Astrocyte of the spinal cord (primary cell): ENCODE results near the gene C1S.

ENCODE experiments used
- DNase-seq: peaks from one replicate; pipeline ENCODE4 v3.0.0; 2011; ENCODE audit warnings: low read depth, low spot score
- H3K4me3 ChIP-seq: 2 replicates; pipeline ENCODE4 v1.5.1; 2011; ENCODE audit warnings: low read depth, mild to moderate bottlenecking, low read length, moderate library complexity
- CTCF ChIP-seq: IDR thresholded peaks from 2 replicates; pipeline ENCODE4 v1.5.1; 2012; ENCODE audit warnings: low read depth, mild to moderate bottlenecking, low read length, inconsistent platforms
- in situ Hi-C: cut with HindIII; loops from 2 replicates; pipeline ENCODE4 v1.10.0; 2017; ENCODE audit warnings: low sequenced_read_pairs

C1S gene

DNA sequence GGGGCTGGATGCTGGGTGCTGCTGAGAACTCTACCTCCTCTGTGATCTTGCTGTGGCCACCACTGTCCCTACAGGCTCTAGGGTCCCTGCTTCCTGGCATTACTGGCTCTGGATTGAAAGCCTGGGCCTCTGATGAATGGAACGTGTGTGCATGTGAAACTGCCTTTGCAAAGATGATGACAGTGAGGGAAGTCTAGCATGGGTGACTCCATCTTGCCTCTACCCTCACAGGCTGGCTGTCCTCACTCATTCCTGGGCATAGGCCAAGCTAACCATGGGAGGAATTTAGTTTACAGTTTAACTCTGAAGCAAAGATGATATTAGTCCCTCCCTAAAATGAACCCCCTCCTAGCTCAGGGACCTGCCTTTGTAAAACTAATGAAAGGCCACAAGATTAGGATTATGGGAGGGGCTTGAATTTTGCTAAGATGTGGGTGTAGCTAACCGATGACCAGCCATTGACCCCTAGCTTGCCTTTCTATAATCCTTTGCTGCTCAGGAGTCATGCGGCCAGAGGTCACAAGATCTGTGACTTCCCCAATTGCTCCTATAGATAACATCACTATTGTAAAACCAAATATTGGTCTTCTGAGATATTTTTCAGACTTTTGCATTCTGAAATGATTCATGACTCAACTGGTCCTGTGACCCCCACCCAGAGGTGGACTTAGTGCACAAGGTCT, 2.2 kb upstream of the C1S start:
- DNase-seq: no peak
- in situ Hi-C loops: no loop called here
- TF ChIP-seq CTCF: no peak
- H3K4me3 ChIP-seq: no peak overlapping the region

DNA sequence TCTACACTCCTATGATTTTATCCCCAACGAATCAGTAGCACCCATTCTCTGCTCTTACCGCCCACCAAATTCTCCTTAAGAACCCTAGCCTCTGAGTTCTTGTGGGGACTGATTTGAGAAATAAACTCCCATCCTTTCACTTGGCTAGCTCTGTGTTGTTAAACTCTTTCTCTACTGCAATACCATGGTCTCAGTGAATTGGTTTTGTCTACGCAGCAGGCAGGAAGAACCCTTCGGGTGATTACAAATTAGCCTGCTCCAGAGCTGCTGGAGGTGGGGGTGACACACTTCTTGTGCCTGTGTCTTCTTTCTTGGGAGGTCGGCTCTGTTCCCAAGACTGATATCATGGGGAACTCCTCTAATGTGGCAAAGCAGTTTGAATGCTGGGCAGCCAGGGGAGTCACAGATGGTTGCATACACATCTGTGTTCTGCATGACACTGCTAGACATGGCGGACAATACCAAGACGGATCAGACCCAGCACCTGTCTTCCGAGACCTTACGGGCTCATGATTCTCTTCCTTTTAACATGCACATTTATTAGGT, 1.6 kb upstream of the C1S start:
- TF ChIP-seq CTCF: no peak
- in situ Hi-C loops: no loop called here
- no peak overlapping the region for H3K4me3 ChIP-seq
- no peak for DNase-seq

DNA sequence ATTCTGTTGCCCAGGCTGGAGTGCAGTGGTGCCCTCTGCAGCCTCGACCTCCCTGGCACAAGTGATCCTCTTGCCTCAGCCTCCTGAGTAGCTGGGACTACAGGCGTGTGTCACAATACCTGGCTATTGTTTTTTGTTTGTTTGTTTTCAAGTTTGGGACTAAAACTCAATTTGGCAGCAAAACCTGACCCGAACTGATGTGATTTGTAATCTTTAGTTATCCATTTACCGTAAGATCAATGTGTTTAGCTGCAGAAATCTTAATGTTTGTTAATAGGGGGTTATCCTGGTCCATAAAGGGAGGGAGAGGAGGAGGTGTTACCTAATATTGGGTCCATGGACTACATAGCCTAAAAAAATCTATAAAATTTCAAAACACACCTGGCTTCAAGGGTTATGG, 738 bp upstream of the C1S start:
- no peak overlapping the region for H3K4me3 ChIP-seq
- in situ Hi-C loops: no loop called here
- TF ChIP-seq CTCF: no peak
- DNase-seq: no peak

GRCh38 chr12:7061138-7061537, 620 bp downstream of the C1S start:
- no peak for TF ChIP-seq CTCF
- H3K4me3 ChIP-seq: no peak overlapping the region
- in situ Hi-C loops: no loop called here

DNA sequence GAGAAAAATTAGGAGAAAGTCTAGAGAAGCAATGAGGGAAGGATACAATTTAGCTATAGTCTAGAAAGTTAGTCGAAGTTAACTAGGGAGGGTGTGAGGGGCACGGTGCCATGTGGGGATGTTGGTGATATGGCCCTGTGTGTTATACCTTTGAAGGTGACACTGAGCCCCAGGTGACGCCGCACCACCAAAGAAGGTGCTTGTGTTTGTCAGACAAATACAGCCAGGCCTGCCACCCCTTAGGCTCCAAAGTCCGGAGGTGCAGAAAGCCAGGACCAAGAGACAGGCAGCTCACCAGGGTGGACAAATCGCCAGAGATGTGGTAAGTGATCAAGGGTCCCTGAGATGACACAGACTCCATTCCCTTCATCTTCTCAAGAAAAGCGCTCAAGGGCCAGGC, 1.1 kb downstream of the C1S start:
- in situ Hi-C loops: no loop called here
- no peak for TF ChIP-seq CTCF
- DNase-seq: no peak
- no peak overlapping the region for H3K4me3 ChIP-seq

More at GRCh38 chr12:7061138-7061537, 620 bp downstream of the C1S start:
- no peak for DNase-seq

DNA sequence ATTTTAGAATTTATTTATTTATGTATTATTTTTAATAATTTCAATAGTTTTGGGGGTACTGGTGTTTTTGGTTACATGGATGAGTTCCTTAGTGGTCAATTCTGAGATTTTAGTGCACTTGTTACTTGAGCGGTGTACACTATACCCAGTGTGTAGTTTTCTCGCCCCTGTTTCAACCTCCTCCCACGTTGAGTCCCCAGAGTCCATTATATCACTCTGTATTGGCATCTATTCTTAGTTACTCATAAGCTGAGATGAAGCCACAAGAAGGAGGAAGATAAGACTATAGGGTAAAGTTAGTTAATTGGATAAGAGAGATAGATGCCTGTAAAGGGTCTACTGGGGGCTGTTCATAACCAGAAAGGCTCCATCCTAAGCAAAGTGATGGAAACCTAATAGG, 4.0 kb downstream of the C1S start:
- DNase-seq: no peak
- in situ Hi-C loops: no loop called here
- H3K4me3 ChIP-seq: no peak overlapping the region
- TF ChIP-seq CTCF: no peak
